HCT116 (cell line): Measurements from ENCODE around the gene SEC23A. TPM values are rescaled to one million over a fixed set of nuclear protein-coding genes. Genes with fewer than 3 reads are reported as not detected.

Source experiments
- ATAC-seq: fragments of 200-7000 bp; cut with Tn5 transposase; 2 replicates; pipeline ENCODE4 v1.9.1; 2020; ENCODE audit warnings: mild to moderate bottlenecking, moderate library complexity
- BruUV-seq: library from RNA; stranded (reverse); fragments of 400-500 nt; replicated peaks from 2 replicates; lab custom pipeline; 2021; lab: Mats Ljungman, UMichigan
- CTCF ChIA-PET: fragments of 300-600 bp; sonication (Branson Sonifier 250); formaldehyde crosslinking; loops from one replicate; lab custom pipeline; 2021; ENCODE audit warnings: antibody characterized with exemption; lab: Charles Lee
- POLR2A ChIA-PET: fragments of 300-600, 350-600 bp; sonication (Branson Sonifier 250); formaldehyde crosslinking; loops from one replicate; lab custom pipeline; 2021; ENCODE audit warnings: antibody characterized with exemption; lab: Charles Lee
- RAD21 ChIA-PET, 2 experiments: fragments of 300-600 bp; sonication (Branson Sonifier 250); formaldehyde crosslinking; loops; one replicate each; lab custom pipeline; 2023; ENCODE audit warnings: low total read pairs in 2 of 2; ENCODE audit not compliant: uncharacterized antibody in 2 of 2, unreplicated experiment in 2 of 2, low non-redundant PET in 1 of 2; lab: Charles Lee
- DNase-seq: peaks from one replicate; pipeline ENCODE4 v3.0.0-alpha.2; 2010; ENCODE audit warnings: low read depth, low spot score
- H2AFZ ChIP-seq: fragments of 200-600 bp; shearing (Covaris generic), sonication (generic); 2 replicates; pipeline ENCODE4 v1.6.1; 2017; ENCODE audit warnings: low read depth, mixed run types, mixed read lengths, antibody characterized with exemption, low read length; ENCODE audit not compliant: poor library complexity, severe bottlenecking
- H3K27ac ChIP-seq: 2 replicates; pipeline ENCODE4 v1.5.1; 2012; ENCODE audit warnings: low read depth, low read length
- H3K27me3 ChIP-seq: fragments of 200-600 bp; sonication (generic); 2 replicates; pipeline ENCODE4 v1.6.1; 2016; ENCODE audit warnings: mixed run types, low read length, mixed read lengths; ENCODE audit not compliant: insufficient read depth
- H3K36me3 ChIP-seq, 2 experiments: fragments of 200-500 bp in 1 of 2; fragments of 200-600 bp in 1 of 2; sonication (Bioruptor generic) in 1 of 2; sonication (generic) in 1 of 2; 2 replicates each; pipeline versions ENCODE4 v1.5.1 to v1.6.1; 2014 to 2016; ENCODE audit warnings: low read length in 2 of 2, inconsistent platforms in 1 of 2, mixed read lengths in 1 of 2, mixed run types in 1 of 2; ENCODE audit not compliant: insufficient read depth in 2 of 2, control insufficient read depth in 1 of 2
- H3K4me1 ChIP-seq, 2 experiments: fragments of 200-600 bp in 1 of 2; sonication (generic) in 1 of 2; 2 replicates each; pipeline versions ENCODE4 v1.5.1 to v1.6.1; 2012 to 2017; ENCODE audit warnings: low read length in 2 of 2, inconsistent platforms in 1 of 2, mild to moderate bottlenecking in 1 of 2, mixed read lengths in 1 of 2, mixed run types in 1 of 2, moderate library complexity in 1 of 2; ENCODE audit not compliant: insufficient read depth in 2 of 2, control insufficient read depth in 1 of 2
- H3K4me2 ChIP-seq: fragments of 200-600 bp; sonication (generic); 2 replicates; pipeline ENCODE4 v1.6.1; 2017; ENCODE audit warnings: mixed run types, low read length, mixed read lengths
- H3K4me3 ChIP-seq, 2 experiments: fragments of 200-600 bp in 1 of 2; sonication (generic) in 1 of 2; replicated peaks in 1 of 2; 2 replicates each; pipeline ENCODE4 v1.5.1; 2011 to 2016; ENCODE audit warnings: low read length in 2 of 2, control low read depth in 1 of 2, low read depth in 1 of 2, mild to moderate bottlenecking in 1 of 2, mixed read lengths in 1 of 2, mixed run types in 1 of 2
- H3K79me2 ChIP-seq: fragments of 200-600 bp; sonication (generic); 2 replicates; pipeline ENCODE4 v1.6.1; 2017; ENCODE audit warnings: mild to moderate bottlenecking, mixed run types, low read length, moderate library complexity, mixed read lengths; ENCODE audit not compliant: insufficient read depth
- H3K9ac ChIP-seq: fragments of 200-600 bp; sonication (generic); 2 replicates; pipeline ENCODE4 v1.6.1; 2016; ENCODE audit warnings: low read length, mixed read lengths
- H3K9me2 ChIP-seq: fragments of 200-600 bp; sonication (generic), shearing (Covaris generic); 2 replicates; pipeline ENCODE4 v1.6.1; 2017; ENCODE audit warnings: mixed run types, mild to moderate bottlenecking, moderate library complexity; ENCODE audit not compliant: insufficient read depth
- H3K9me3 ChIP-seq, 2 experiments: fragments of 200-500 bp in 1 of 2; fragments of 200-600 bp in 1 of 2; sonication (Bioruptor generic) in 1 of 2; sonication (generic) in 1 of 2; 2 replicates each; pipeline ENCODE4 v1.6.1; 2014 to 2017; ENCODE audit warnings: low read length in 2 of 2, mixed read lengths in 2 of 2, inconsistent platforms in 1 of 2, low read depth in 1 of 2, mild to moderate bottlenecking in 1 of 2, mixed run types in 1 of 2, moderate library complexity in 1 of 2; ENCODE audit not compliant: control insufficient read depth in 1 of 2, insufficient read depth in 1 of 2
- H4K20me1 ChIP-seq: fragments of 200-600 bp; sonication (generic), shearing (Covaris generic); 2 replicates; pipeline ENCODE4 v1.6.1; 2017; ENCODE audit warnings: mixed run types, mild to moderate bottlenecking, moderate library complexity; ENCODE audit not compliant: insufficient read depth
- CEBPB ChIP-seq: IDR thresholded peaks from 2 replicates; pipeline ENCODE4 v1.6.1; 2012; ENCODE audit warnings: low read depth
- EGR1 ChIP-seq: IDR thresholded peaks from 2 replicates; pipeline ENCODE4 v1.6.1; 2012; ENCODE audit warnings: low read depth
- EZH2 ChIP-seq: fragments of 200-600 bp; sonication (generic); IDR thresholded peaks from 2 replicates; pipeline ENCODE4 v1.6.1; 2017; ENCODE audit warnings: antibody characterized with exemption, mixed run types
- EZH2phosphoT487 ChIP-seq: fragments of 200-600 bp; IDR thresholded peaks from 2 replicates; pipeline ENCODE4 v1.6.1; 2018; ENCODE audit warnings: antibody characterized with exemption, borderline replicate concordance
- FOSL1 ChIP-seq: IDR thresholded peaks from 2 replicates; pipeline ENCODE4 v1.6.1; 2012; ENCODE audit warnings: low read depth
- JUND ChIP-seq: IDR thresholded peaks from 2 replicates; pipeline ENCODE4 v1.6.1; 2012
- POLR2AphosphoS5 ChIP-seq: IDR thresholded peaks from 2 replicates; pipeline ENCODE4 v1.6.1; 2011; ENCODE audit warnings: mild to moderate bottlenecking, low read depth, low read length, moderate library complexity
- RAD21 ChIP-seq: IDR thresholded peaks from 2 replicates; pipeline ENCODE4 v1.6.1; 2012; ENCODE audit warnings: low read depth, mild to moderate bottlenecking
- SIN3A ChIP-seq: IDR thresholded peaks from 2 replicates; pipeline ENCODE4 v1.6.1; 2012; ENCODE audit warnings: low read depth
- SP1 ChIP-seq: IDR thresholded peaks from 2 replicates; pipeline ENCODE4 v1.6.1; 2012; ENCODE audit warnings: low read depth
- SRF ChIP-seq: IDR thresholded peaks from 2 replicates; pipeline ENCODE4 v1.6.1; 2012; ENCODE audit warnings: low read depth
- TCF7L2 ChIP-seq: IDR thresholded peaks from 2 replicates; pipeline ENCODE4 v1.7.0; 2011; ENCODE audit warnings: borderline replicate concordance, inconsistent platforms; ENCODE audit not compliant: insufficient read depth, insufficient read length; ENCODE audit errors: extremely low read depth
- YY1 ChIP-seq: IDR thresholded peaks from 2 replicates; pipeline ENCODE4 v1.6.1; 2011; ENCODE audit warnings: low read length, low read depth, moderate library complexity, mild to moderate bottlenecking; ENCODE audit not compliant: insufficient replicate concordance; ENCODE audit errors: extremely low read depth
- ZFX ChIP-seq: fragments of 450-650 bp; IDR thresholded peaks from 2 replicates; pipeline ENCODE4 v1.6.1; 2017
- ZNF274 ChIP-seq: fragments of 200-500 bp; sonication (Bioruptor generic); IDR thresholded peaks from 2 replicates; pipeline ENCODE4 v1.6.1; 2014; ENCODE audit warnings: mild to moderate bottlenecking, low read depth, low read length, inconsistent platforms
- intact Hi-C: fragments of 100-400 bp; cut with micrococcal nuclease; formaldehyde crosslinking; loops from 2 replicates; pipeline ENCODE4 v1.10.0; 2022
- total RNA-seq: library from RNA; stranded (reverse); gene quantifications from one replicate; pipeline ENCODE4 v1.2.1, GENCODE V29; 2021; ENCODE audit not compliant: unreplicated experiment
- TF ChIP-seq, protein P1 (sequence below): IDR thresholded peaks from 2 replicates; pipeline ENCODE4 v1.6.1; 2011; ENCODE audit warnings: mild to moderate bottlenecking, low read length, moderate library complexity; ENCODE audit not compliant: insufficient replicate concordance; ENCODE audit errors: extremely low read depth
- TF ChIP-seq, protein P2 (sequence below), 3 experiments: fragments of 200-600 bp in 1 of 3; sonication (generic) in 1 of 3; IDR thresholded peaks in 2 of 3; conservative IDR thresholded peaks in 1 of 3; 2 replicates each; pipeline ENCODE4 v1.5.1; 2012 to 2017; ENCODE audit warnings: low read depth in 2 of 3, low read length in 2 of 3, antibody characterized with exemption in 1 of 3, borderline replicate concordance in 1 of 3, control low read depth in 1 of 3, mild to moderate bottlenecking in 1 of 3, mixed read lengths in 1 of 3, mixed run types in 1 of 3, moderate library complexity in 1 of 3; ENCODE audit not compliant: insufficient read depth in 1 of 3
- TF ChIP-seq, protein P3 (sequence below): IDR thresholded peaks from 2 replicates; pipeline ENCODE4 v1.6.1; 2012; ENCODE audit warnings: low read depth
- TF ChIP-seq, protein P4 (sequence below): IDR thresholded peaks from 2 replicates; pipeline ENCODE4 v1.6.1; 2012
- TF ChIP-seq, protein P5 (sequence below): IDR thresholded peaks from 2 replicates; pipeline ENCODE4 v1.6.1; 2012

SEC23A gene
- total RNA-seq, 1 experiment from 2014 or later: 81.7 TPM

DNA sequence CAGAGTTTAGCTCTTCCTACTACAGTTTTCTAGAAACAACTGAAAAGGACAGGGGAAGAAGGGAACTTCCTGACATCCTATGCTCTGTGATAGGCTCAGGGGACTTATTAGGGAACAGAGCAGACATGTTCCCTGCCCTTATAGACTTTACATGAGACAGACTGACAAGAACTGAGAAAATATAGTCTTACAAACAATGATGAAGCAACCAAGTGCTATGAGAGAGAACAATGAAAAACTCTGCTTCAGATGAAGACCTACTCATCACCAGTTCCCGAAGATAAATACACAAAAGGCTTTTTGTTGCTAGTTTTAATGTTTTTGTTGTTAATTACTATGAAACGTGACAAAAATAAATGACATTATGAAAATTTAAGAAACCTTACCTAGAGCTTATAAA is 115.3 kb downstream of the SEC23A start:
- Histone ChIP-seq H3K9me3 (no peaks in the 10 kb centered on the region), H3K9me2 (no peaks in the 10 kb centered on the region), H4K20me1 (no peaks in the 10 kb centered on the region), H3K79me2 (no peaks in the 10 kb centered on the region), H3K36me3 (no peaks in the 10 kb centered on the region), H3K27me3 (peaks cover 3% of the 10 kb centered on the region; the same call in 1 of the 2 replicates), H3K4me2 (no peak overlapping the region), H3K4me3 (no peak overlapping the region), H3K27ac (no peak overlapping the region), H2AFZ (no peak overlapping the region), H3K9ac (no peak overlapping the region), H3K4me1 (0 out of 4 replicates have a peak, but pooled peaks cover 0 to 3% of the 10 kb centered on the region in 2 experiments)
- DNase-seq (no peak), ATAC-seq (no peak)
- RAD21 ChIA-PET: interaction anchor here in 1 of 2 experiments (0.7 kb wide), 1 partner anchor 266 kb away, joined by 3 read pairs; no protein-coding TSS in a partner anchor
- TF ChIP-seq ZNF274: no peak
- no peak for TF ChIP-seq EZH2phosphoT487
- TF ChIP-seq YY1: no peak
- TF ChIP-seq, protein P1, sequence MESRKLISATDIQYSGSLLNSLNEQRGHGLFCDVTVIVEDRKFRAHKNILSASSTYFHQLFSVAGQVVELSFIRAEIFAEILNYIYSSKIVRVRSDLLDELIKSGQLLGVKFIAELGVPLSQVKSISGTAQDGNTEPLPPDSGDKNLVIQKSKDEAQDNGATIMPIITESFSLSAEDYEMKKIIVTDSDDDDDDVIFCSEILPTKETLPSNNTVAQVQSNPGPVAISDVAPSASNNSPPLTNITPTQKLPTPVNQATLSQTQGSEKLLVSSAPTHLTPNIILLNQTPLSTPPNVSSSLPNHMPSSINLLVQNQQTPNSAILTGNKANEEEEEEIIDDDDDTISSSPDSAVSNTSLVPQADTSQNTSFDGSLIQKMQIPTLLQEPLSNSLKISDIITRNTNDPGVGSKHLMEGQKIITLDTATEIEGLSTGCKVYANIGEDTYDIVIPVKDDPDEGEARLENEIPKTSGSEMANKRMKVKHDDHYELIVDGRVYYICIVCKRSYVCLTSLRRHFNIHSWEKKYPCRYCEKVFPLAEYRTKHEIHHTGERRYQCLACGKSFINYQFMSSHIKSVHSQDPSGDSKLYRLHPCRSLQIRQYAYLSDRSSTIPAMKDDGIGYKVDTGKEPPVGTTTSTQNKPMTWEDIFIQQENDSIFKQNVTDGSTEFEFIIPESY: no peak
- no peak for TF ChIP-seq ZFX
- no peak for TF ChIP-seq CEBPB
- TF ChIP-seq, protein P2, sequence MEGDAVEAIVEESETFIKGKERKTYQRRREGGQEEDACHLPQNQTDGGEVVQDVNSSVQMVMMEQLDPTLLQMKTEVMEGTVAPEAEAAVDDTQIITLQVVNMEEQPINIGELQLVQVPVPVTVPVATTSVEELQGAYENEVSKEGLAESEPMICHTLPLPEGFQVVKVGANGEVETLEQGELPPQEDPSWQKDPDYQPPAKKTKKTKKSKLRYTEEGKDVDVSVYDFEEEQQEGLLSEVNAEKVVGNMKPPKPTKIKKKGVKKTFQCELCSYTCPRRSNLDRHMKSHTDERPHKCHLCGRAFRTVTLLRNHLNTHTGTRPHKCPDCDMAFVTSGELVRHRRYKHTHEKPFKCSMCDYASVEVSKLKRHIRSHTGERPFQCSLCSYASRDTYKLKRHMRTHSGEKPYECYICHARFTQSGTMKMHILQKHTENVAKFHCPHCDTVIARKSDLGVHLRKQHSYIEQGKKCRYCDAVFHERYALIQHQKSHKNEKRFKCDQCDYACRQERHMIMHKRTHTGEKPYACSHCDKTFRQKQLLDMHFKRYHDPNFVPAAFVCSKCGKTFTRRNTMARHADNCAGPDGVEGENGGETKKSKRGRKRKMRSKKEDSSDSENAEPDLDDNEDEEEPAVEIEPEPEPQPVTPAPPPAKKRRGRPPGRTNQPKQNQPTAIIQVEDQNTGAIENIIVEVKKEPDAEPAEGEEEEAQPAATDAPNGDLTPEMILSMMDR (IDR thresholded peaks at IDR 0.05 in 2 of 3, conservative IDR thresholded peaks at IDR 0.05 in 1 of 3; ENCODE audit: borderline replicate concordance in 1 of 3, insufficient read depth in 1 of 3, low read depth in 2 of 3, low read length in 2 of 3): no peak
- no peak for TF ChIP-seq POLR2AphosphoS5
- TF ChIP-seq RAD21: no peak
- TF ChIP-seq TCF7L2: no peak
- no peak for TF ChIP-seq SRF
- TF ChIP-seq SIN3A: no peak
- TF ChIP-seq, protein P3, sequence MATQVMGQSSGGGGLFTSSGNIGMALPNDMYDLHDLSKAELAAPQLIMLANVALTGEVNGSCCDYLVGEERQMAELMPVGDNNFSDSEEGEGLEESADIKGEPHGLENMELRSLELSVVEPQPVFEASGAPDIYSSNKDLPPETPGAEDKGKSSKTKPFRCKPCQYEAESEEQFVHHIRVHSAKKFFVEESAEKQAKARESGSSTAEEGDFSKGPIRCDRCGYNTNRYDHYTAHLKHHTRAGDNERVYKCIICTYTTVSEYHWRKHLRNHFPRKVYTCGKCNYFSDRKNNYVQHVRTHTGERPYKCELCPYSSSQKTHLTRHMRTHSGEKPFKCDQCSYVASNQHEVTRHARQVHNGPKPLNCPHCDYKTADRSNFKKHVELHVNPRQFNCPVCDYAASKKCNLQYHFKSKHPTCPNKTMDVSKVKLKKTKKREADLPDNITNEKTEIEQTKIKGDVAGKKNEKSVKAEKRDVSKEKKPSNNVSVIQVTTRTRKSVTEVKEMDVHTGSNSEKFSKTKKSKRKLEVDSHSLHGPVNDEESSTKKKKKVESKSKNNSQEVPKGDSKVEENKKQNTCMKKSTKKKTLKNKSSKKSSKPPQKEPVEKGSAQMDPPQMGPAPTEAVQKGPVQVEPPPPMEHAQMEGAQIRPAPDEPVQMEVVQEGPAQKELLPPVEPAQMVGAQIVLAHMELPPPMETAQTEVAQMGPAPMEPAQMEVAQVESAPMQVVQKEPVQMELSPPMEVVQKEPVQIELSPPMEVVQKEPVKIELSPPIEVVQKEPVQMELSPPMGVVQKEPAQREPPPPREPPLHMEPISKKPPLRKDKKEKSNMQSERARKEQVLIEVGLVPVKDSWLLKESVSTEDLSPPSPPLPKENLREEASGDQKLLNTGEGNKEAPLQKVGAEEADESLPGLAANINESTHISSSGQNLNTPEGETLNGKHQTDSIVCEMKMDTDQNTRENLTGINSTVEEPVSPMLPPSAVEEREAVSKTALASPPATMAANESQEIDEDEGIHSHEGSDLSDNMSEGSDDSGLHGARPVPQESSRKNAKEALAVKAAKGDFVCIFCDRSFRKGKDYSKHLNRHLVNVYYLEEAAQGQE: no peak
- no peak for TF ChIP-seq FOSL1
- TF ChIP-seq EZH2: no peak
- TF ChIP-seq, protein P4, sequence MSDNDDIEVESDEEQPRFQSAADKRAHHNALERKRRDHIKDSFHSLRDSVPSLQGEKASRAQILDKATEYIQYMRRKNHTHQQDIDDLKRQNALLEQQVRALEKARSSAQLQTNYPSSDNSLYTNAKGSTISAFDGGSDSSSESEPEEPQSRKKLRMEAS: no peak
- no peak for TF ChIP-seq EGR1
- TF ChIP-seq SP1: no peak
- no peak for TF ChIP-seq JUND
- TF ChIP-seq, protein P5, sequence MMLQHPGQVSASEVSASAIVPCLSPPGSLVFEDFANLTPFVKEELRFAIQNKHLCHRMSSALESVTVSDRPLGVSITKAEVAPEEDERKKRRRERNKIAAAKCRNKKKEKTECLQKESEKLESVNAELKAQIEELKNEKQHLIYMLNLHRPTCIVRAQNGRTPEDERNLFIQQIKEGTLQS: no peak
- no TSS peak for BruUV-seq
- CTCF ChIA-PET: no interaction called here
- intact Hi-C loops: no loop called here
- POLR2A ChIA-PET: no interaction called here
